ENCODE results near the gene NUTM1. TPM values are rescaled to one million over a fixed set of nuclear protein-coding genes. Genes with fewer than 3 reads are reported as not detected.

NUTM1 gene
- total RNA-seq, 4 donors from 2014 or later: not detected

DNA sequence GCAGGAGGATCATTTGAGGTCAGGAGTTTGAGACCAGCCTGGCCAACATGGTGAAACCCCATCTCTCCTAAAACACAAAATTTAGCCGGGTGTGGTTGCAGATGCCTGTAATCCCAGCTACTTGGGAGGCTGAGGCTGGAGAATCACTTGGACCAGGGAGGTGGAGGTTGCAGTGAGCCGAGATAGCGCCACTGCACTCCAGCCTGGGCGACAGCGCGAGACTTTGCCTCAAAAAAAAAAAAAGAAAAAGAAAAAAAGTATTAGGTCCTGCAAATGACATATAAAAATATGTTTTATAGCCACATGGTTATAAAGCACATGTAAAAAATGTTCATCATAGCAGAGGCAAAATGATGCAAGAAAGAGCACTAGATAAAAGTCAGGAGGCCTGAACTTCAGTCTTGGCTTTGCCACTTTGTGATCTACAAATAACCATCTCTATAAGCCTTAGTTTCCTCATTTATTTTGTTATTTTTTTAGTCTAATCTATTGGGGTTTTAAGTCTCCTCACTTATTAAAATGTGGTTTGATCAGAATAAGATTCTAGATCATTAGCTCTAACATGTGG is 10.5 kb upstream of the NUTM1 start:
- H3K36me3 ChIP-seq: no peaks in the 10 kb centered on the region
- 95 to 97% methylated on average over 6 of the region's 6 CpGs for WGBS, 2 donors
- no peak overlapping the region for H3K4me3 ChIP-seq
- H3K27ac ChIP-seq: no peak overlapping the region
- H3K27me3 ChIP-seq: no peaks in the 10 kb centered on the region
- DNase-seq: no peak
- TF ChIP-seq POLR2A (IDR thresholded peaks at IDR 0.05) (no peak), CTCF (IDR thresholded peaks at IDR 0.05) (no peak)
- no peaks in the 10 kb centered on the region for H3K9me3 ChIP-seq
- peaks cover 3 to 33% (median 7%) of the 10 kb centered on the region in 3 donors for H3K4me1 ChIP-seq
- intact Hi-C loops (cut with DNase I): no loop called here

GRCh38 chr15:34334672-34335071 is 8.4 kb upstream of the NUTM1 start:
- WGBS, 2 donors: 53 to 55% methylated on average over 4 of the region's 4 CpGs
- H3K9me3 ChIP-seq: no peaks in the 10 kb centered on the region
- H3K27me3 ChIP-seq: no peaks in the 10 kb centered on the region
- H3K4me3 ChIP-seq: peak overlapping the region in 3 of 4 donors; percentile 68 to 92 (median 81)
- no peak for TF ChIP-seq POLR2A (IDR thresholded peaks at IDR 0.05)
- TF ChIP-seq CTCF (IDR thresholded peaks at IDR 0.05): no peak
- peaks cover 0 to 5% (median 0%) of the 10 kb centered on the region in 3 donors for H3K36me3 ChIP-seq
- H3K4me1 ChIP-seq: peaks cover 3 to 48% (median 10%) of the 10 kb centered on the region in 3 donors
- no peak for DNase-seq
- peak overlapping the region; percentile 35 to 91 (median 68) for H3K27ac ChIP-seq
- intact Hi-C loops (cut with DNase I): no loop called here

DNA sequence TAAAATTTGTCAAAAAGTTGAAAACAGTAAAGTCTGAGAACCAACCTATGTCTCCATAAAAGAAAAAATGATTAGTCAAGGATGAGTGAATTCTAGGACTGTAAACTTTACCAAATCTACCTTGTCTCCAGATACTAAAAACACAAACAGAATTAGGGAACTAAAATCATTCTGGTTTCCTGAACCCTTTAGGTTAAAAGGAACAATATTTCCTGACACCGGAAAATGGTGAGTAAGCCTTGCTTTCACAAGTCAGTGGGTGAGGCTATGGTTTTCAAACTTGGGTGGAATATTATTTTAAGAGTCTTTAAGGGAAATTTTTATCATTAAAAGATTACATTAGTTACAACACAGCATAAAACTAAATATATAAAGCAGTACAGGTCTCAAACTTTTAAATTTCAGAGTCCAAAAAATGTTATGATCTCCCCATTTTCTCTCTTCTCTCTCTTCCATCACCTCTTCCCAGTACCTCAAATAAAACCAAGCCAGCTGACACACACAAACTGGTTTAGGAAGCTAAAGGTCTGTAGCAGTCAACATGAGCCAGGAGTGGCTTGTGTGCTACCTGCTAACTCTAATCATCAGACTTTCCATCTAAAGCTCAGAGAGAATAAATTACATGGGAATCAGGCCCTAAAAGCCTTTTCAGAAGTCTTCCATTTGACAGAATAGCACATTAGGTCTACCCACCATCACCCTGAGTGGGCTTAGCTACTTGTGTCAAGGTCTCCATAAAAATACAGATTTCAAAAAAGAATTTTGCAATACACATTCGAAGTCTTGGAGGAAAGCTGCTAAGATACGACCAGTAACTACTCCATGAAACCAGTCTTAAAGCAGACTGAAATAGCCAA is 7.7 kb upstream of the NUTM1 start:
- no peak for DNase-seq
- H3K4me1 ChIP-seq: peaks cover 3 to 54% (median 10%) of the 10 kb centered on the region in 3 donors
- no peaks in the 10 kb centered on the region for H3K9me3 ChIP-seq
- WGBS, 2 donors: 61 to 67% methylated on average over 3 of the region's 3 CpGs
- H3K4me3 ChIP-seq: peak overlapping the region in 3 of 4 donors; percentile 68 to 92 (median 81)
- intact Hi-C loops (cut with DNase I): no loop called here
- H3K27me3 ChIP-seq: no peaks in the 10 kb centered on the region
- peak overlapping the region; percentile 48 to 95 (median 89) for H3K27ac ChIP-seq
- H3K36me3 ChIP-seq: peaks cover 0 to 6% (median 0%) of the 10 kb centered on the region in 3 donors
- no peak for TF ChIP-seq CTCF (IDR thresholded peaks at IDR 0.05)
- TF ChIP-seq POLR2A (IDR thresholded peaks at IDR 0.05): no peak

- intact Hi-C loops (cut with DNase I): no loop called here
- 72 to 84% methylated on average over 10 to 16 of the region's 16 CpGs for WGBS, 2 donors
- H3K4me1 ChIP-seq: peaks cover 3 to 64% (median 10%) of the 10 kb centered on the region in 3 donors
- H3K27ac ChIP-seq: peak overlapping the region; percentile 87 to 95 (median 92)
- no peaks in the 10 kb centered on the region for H3K27me3 ChIP-seq
- DNase-seq: no peak
- peak overlapping the region; percentile 68 to 92 (median 86) for H3K4me3 ChIP-seq
- TF ChIP-seq POLR2A (IDR thresholded peaks at IDR 0.05) (no peak), CTCF (IDR thresholded peaks at IDR 0.05) (no peak)
- no peaks in the 10 kb centered on the region for H3K9me3 ChIP-seq
- peaks cover 0 to 16% (median 0%) of the 10 kb centered on the region in 3 donors for H3K36me3 ChIP-seq
These were observed 6.7 kb upstream of the NUTM1 start for GRCh38 chr15:34336231-34336990.
